GM19193 (cell line): ENCODE data around the gene ZNF236.

ENCODE experiments used
- POLR2A ChIP-seq: IDR thresholded peaks from 4 replicates; pipeline ENCODE4 v1.6.1; 2011; ENCODE audit not compliant: insufficient read depth, insufficient read length; ENCODE audit errors: extremely low read depth

Gene ZNF236

GRCh38 chr18:76842837-76843530 lies 20.6 kb downstream of the ZNF236 start:
- TF ChIP-seq POLR2A: no peak

- no peak for TF ChIP-seq POLR2A
Observed at GRCh38 chr18:76844144-76844543, 21.8 kb downstream of the ZNF236 start.

GRCh38 chr18:76844742-76845477 lies 22.6 kb downstream of the ZNF236 start:
- no peak for TF ChIP-seq POLR2A

- TF ChIP-seq POLR2A: no peak
Observed at GRCh38 chr18:76846217-76846616, 23.9 kb downstream of the ZNF236 start.

- no peak for TF ChIP-seq POLR2A
Observed at GRCh38 chr18:76847916-76848315, 25.6 kb downstream of the ZNF236 start.

GRCh38 chr18:76850112-76850511 lies 27.8 kb downstream of the ZNF236 start:
- no peak for TF ChIP-seq POLR2A

GRCh38 chr18:76855594-76855993 lies 33.2 kb downstream of the ZNF236 start:
- TF ChIP-seq POLR2A: no peak

- no peak for TF ChIP-seq POLR2A
Observed at GRCh38 chr18:76857476-76857875, 35.1 kb downstream of the ZNF236 start.

GRCh38 chr18:76859474-76860339 lies 37.4 kb downstream of the ZNF236 start:
- no peak for TF ChIP-seq POLR2A

GRCh38 chr18:76860411-76860810 lies 38.1 kb downstream of the ZNF236 start:
- TF ChIP-seq POLR2A: no peak

GRCh38 chr18:76866666-76867065 lies 44.3 kb downstream of the ZNF236 start:
- TF ChIP-seq POLR2A: no peak

- TF ChIP-seq POLR2A: no peak
Observed at GRCh38 chr18:76873311-76873710, 51.0 kb downstream of the ZNF236 start.

GRCh38 chr18:76873713-76874112 lies 51.4 kb downstream of the ZNF236 start:
- no peak for TF ChIP-seq POLR2A

GRCh38 chr18:76874642-76875389 lies 52.5 kb downstream of the ZNF236 start:
- no peak for TF ChIP-seq POLR2A
